Breast epithelium (tissue), 3 donors: ENCODE data around the gene SDK1.

Experiments used
- POLR2A ChIP-seq: fragments of 450-650 bp; IDR thresholded peaks from one replicate; pipeline ENCODE4 v1.6.1; 2016; ENCODE audit warnings: antibody characterized with exemption, mild to moderate bottlenecking, moderate library complexity
- POLR2AphosphoS5 ChIP-seq, 3 donors: sonication (generic); formaldehyde crosslinking; IDR thresholded peaks; one replicate each; pipeline ENCODE4 v1.6.1; 2017; ENCODE audit warnings: antibody characterized with exemption in 3 of 3
- TF ChIP-seq, protein P1 (sequence below), 3 donors: fragments of 450-650 bp; IDR thresholded peaks; one replicate each; pipeline ENCODE4 v1.5.1; 2016 to 2017; ENCODE audit warnings: antibody characterized with exemption in 3 of 3, mild to moderate bottlenecking in 3 of 3, moderate library complexity in 3 of 3

- TF ChIP-seq, protein P1, sequence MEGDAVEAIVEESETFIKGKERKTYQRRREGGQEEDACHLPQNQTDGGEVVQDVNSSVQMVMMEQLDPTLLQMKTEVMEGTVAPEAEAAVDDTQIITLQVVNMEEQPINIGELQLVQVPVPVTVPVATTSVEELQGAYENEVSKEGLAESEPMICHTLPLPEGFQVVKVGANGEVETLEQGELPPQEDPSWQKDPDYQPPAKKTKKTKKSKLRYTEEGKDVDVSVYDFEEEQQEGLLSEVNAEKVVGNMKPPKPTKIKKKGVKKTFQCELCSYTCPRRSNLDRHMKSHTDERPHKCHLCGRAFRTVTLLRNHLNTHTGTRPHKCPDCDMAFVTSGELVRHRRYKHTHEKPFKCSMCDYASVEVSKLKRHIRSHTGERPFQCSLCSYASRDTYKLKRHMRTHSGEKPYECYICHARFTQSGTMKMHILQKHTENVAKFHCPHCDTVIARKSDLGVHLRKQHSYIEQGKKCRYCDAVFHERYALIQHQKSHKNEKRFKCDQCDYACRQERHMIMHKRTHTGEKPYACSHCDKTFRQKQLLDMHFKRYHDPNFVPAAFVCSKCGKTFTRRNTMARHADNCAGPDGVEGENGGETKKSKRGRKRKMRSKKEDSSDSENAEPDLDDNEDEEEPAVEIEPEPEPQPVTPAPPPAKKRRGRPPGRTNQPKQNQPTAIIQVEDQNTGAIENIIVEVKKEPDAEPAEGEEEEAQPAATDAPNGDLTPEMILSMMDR (IDR thresholded peaks at IDR 0.05): no peak
- TF ChIP-seq POLR2AphosphoS5 (IDR thresholded peaks at IDR 0.05): no peak
- TF ChIP-seq POLR2A: no peak
These were observed 622.4 kb downstream of the SDK1 start for GRCh38 chr7:3923307-3923918.
